ENCODE measurements around the gene TXK. TPM values are rescaled to one million over a fixed set of nuclear protein-coding genes. Genes with fewer than 3 reads are reported as not detected.

The TXK gene
- total and polyA plus RNA-seq, 2 experiments from 2014 or later = 0.14 to 0.40 TPM

DNA sequence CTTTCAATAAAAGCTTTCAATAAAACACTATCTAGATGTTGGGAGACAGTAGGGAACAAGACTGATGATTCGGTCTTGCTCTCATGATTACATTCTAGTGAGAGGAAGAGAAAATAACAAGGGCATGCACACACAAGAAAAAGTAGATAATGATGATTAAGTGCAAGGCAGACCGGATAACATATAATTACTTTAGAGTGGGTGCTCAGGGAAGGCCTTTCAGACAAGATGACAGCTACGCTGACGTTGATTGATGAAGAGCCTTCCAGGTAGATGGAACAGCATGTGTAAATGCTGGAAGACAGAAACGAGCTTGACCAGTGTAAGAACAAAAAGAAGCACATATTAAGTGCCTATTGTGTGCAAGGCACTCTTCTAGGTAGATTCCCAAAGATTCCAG is 43.4 kb downstream of the TXK start:
- no peaks in the 10 kb centered on the region for H3K4me1 Mint-ChIP-seq

More for the DNA sequence above, 43.4 kb downstream of the TXK start:
- Histone ChIP-seq H3K4me3 (no peak overlapping the region), H3K27me3 (ENCODE audit: insufficient read depth) (no peaks in the 10 kb centered on the region), H3K27ac (ENCODE audit: low read depth) (no peak overlapping the region), H3K4me2 (no peak overlapping the region), H3K36me3 (ENCODE audit: insufficient read depth) (no peaks in the 10 kb centered on the region), H3K79me2 (replicated peaks; ENCODE audit: insufficient read depth) (no peaks in the 10 kb centered on the region), H4K20me1 (replicated peaks; ENCODE audit: insufficient read depth) (no peaks in the 10 kb centered on the region), H3K4me1 (ENCODE audit: insufficient read depth) (no peaks in the 10 kb centered on the region), H2AFZ (no peak overlapping the region), H3F3A (replicated peaks; ENCODE audit: low read depth) (no peaks in the 10 kb centered on the region), H3K9me2 (ENCODE audit: insufficient read depth) (no peaks in the 10 kb centered on the region)
- ATAC-seq = no peak
- Mint-ChIP-seq H3K36me3 (ENCODE audit: low read depth) (no peaks in the 10 kb centered on the region), H3K27ac (no peak overlapping the region), H3K27me3 (ENCODE audit: insufficient read depth, low read depth, poor library complexity) (no peaks in the 10 kb centered on the region), H3K9me3 (no peaks in the 10 kb centered on the region), H3K4me3 (no peak overlapping the region)
- no peak for TF ChIP-seq EZH2 (IDR thresholded peaks at IDR 0.05; ENCODE audit: low read depth, unreplicated experiment)
- TF ChIP-seq, protein P1, sequence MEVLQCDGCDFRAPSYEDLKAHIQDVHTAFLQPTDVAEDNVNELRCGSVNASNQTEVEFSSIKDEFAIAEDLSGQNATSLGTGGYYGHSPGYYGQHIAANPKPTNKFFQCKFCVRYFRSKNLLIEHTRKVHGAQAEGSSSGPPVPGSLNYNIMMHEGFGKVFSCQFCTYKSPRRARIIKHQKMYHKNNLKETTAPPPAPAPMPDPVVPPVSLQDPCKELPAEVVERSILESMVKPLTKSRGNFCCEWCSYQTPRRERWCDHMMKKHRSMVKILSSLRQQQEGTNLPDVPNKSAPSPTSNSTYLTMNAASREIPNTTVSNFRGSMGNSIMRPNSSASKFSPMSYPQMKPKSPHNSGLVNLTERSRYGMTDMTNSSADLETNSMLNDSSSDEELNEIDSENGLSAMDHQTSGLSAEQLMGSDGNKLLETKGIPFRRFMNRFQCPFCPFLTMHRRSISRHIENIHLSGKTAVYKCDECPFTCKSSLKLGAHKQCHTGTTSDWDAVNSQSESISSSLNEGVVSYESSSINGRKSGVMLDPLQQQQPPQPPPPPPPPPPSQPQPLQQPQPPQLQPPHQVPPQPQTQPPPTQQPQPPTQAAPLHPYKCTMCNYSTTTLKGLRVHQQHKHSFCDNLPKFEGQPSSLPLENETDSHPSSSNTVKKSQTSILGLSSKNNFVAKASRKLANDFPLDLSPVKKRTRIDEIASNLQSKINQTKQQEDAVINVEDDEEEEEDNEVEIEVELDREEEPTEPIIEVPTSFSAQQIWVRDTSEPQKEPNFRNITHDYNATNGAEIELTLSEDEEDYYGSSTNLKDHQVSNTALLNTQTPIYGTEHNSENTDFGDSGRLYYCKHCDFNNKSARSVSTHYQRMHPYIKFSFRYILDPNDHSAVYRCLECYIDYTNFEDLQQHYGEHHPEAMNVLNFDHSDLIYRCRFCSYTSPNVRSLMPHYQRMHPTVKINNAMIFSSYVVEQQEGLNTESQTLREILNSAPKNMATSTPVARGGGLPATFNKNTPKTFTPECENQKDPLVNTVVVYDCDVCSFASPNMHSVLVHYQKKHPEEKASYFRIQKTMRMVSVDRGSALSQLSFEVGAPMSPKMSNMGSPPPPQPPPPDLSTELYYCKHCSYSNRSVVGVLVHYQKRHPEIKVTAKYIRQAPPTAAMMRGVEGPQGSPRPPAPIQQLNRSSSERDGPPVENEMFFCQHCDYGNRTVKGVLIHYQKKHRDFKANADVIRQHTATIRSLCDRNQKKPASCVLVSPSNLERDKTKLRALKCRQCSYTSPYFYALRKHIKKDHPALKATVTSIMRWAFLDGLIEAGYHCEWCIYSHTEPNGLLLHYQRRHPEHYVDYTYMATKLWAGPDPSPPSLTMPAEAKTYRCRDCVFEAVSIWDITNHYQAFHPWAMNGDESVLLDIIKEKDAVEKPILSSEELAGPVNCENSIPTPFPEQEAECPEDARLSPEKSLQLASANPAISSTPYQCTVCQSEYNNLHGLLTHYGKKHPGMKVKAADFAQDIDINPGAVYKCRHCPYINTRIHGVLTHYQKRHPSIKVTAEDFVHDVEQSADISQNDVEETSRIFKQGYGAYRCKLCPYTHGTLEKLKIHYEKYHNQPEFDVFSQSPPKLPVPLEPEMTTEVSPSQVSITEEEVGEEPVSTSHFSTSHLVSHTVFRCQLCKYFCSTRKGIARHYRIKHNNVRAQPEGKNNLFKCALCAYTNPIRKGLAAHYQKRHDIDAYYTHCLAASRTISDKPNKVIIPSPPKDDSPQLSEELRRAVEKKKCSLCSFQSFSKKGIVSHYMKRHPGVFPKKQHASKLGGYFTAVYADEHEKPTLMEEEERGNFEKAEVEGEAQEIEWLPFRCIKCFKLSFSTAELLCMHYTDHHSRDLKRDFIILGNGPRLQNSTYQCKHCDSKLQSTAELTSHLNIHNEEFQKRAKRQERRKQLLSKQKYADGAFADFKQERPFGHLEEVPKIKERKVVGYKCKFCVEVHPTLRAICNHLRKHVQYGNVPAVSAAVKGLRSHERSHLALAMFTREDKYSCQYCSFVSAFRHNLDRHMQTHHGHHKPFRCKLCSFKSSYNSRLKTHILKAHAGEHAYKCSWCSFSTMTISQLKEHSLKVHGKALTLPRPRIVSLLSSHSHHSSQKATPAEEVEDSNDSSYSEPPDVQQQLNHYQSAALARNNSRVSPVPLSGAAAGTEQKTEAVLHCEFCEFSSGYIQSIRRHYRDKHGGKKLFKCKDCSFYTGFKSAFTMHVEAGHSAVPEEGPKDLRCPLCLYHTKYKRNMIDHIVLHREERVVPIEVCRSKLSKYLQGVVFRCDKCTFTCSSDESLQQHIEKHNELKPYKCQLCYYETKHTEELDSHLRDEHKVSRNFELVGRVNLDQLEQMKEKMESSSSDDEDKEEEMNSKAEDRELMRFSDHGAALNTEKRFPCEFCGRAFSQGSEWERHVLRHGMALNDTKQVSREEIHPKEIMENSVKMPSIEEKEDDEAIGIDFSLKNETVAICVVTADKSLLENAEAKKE (CRISPR knock-in tag; IDR thresholded peaks at IDR 0.05) = no peak
- TF ChIP-seq POLR2AphosphoS5 (IDR thresholded peaks at IDR 0.05; ENCODE audit: low read depth) = no peak
- no peak for TF ChIP-seq REST (IDR thresholded peaks at IDR 0.05; ENCODE audit: unreplicated experiment)
- TF ChIP-seq ETS1 (IDR thresholded peaks at IDR 0.05) = no peak
- TF ChIP-seq, protein P2, sequence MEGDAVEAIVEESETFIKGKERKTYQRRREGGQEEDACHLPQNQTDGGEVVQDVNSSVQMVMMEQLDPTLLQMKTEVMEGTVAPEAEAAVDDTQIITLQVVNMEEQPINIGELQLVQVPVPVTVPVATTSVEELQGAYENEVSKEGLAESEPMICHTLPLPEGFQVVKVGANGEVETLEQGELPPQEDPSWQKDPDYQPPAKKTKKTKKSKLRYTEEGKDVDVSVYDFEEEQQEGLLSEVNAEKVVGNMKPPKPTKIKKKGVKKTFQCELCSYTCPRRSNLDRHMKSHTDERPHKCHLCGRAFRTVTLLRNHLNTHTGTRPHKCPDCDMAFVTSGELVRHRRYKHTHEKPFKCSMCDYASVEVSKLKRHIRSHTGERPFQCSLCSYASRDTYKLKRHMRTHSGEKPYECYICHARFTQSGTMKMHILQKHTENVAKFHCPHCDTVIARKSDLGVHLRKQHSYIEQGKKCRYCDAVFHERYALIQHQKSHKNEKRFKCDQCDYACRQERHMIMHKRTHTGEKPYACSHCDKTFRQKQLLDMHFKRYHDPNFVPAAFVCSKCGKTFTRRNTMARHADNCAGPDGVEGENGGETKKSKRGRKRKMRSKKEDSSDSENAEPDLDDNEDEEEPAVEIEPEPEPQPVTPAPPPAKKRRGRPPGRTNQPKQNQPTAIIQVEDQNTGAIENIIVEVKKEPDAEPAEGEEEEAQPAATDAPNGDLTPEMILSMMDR (conservative IDR thresholded peaks at IDR 0.05; ENCODE audit: low read depth in 2 of 2) = no peak
- TF ChIP-seq JUNB (IDR thresholded peaks at IDR 0.05; ENCODE audit: unreplicated experiment) = no peak
- no peak for TF ChIP-seq ZNF331 (CRISPR knock-in tag; IDR thresholded peaks at IDR 0.05; ENCODE audit: low read depth)
- TF ChIP-seq EZH2phosphoT487 (IDR thresholded peaks at IDR 0.05; ENCODE audit: unreplicated experiment) = no peak
- no peak for TF ChIP-seq STAT1 (IDR thresholded peaks at IDR 0.05; ENCODE audit: unreplicated experiment)
- no peak for TF ChIP-seq NANOG (IDR thresholded peaks at IDR 0.05; ENCODE audit: borderline replicate concordance)
- TF ChIP-seq ZNF114 (CRISPR knock-in tag; IDR thresholded peaks at IDR 0.05) = no peak
- no peak for TF ChIP-seq CREB1 (CRISPR knock-in tag; IDR thresholded peaks at IDR 0.05; ENCODE audit: low read depth)
- no peak for DNase-seq (ENCODE audit: low spot score)

All from GM23338 (cell line).